ENCODE data around the gene KRTAP9-1. TPM values are rescaled to one million over a fixed set of nuclear protein-coding genes. Genes with fewer than 3 reads are reported as not detected.

The KRTAP9-1 gene
- total RNA-seq, 1 experiment from 2014 or later: not detected

DNA sequence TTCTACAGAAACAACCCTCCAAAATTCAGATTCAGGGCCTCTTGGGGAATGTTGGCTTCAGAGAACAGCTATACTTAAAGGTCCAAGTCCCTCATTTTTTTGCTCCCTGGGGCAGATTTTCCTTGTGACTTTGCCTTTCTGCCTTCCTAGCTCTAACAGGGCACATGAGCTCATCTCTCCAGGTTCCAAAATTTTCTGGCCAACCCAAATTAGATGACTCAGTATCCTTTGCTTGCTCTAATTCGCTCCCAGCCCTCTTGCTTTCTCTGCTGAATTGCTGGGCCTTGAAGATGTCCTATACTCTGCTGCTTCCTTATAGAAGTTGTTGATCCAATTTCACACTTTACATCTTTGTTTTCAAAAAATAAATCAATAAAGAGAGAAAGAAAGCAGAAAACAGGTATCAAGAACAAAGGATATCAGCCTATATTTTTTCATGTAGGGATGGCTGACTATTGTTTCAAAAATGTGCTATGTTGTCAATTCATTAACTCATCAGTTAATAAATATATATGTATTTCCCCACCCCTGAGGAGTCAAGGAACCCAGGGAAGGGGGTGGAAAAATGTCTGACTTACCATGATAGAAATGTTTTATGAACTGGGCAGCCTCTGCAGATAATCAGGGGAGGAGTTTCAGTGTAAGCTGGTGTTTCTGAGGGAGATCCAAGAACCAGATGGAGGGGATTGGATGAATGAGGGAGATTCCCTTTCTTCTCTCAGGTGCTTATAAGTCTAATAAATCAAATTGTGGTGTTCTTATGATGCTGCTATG lies 10.7 kb upstream of the KRTAP9-1 start (continued):
- TF ChIP-seq, protein P1, sequence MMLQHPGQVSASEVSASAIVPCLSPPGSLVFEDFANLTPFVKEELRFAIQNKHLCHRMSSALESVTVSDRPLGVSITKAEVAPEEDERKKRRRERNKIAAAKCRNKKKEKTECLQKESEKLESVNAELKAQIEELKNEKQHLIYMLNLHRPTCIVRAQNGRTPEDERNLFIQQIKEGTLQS (CRISPR knock-in tag; conservative IDR thresholded peaks at IDR 0.05): no peak

DNA sequence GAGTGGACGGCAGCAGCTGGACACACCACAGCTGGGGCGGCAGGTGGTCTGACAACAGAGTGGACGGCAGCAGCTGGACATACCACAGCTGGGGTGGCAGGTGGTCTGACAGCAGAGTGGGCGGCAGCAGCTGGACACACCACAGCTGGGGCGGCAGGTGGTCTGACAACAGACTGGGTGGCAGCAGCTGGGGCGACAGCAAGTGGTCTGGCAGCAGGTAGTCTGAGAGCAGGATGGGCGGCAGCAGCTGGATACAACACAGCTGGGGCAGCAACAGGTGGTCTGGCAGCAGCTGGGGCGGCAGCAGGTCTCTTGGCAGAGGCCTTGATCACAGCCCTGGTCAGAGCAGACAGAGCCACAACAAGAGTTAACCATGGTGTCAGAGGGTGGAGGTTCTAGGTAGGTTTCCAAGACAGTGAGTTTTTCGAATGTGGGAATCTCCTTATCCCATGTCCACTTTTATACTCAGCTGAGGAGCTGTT lies 5.2 kb upstream of the KRTAP9-1 start, which contains the start of gene KRTAP4-1:
TSS of gene KRTAP4-1 (minus strand) at position 432 of the 482 bp plus-strand sequence. CDS start at position 375, 57 bp downstream.
- H3K4me1 Mint-ChIP-seq: no peaks in the 10 kb centered on the region
- H3K9me3 Mint-ChIP-seq: peaks cover 4% of the 10 kb centered on the region; the same call in 1 of the 2 replicates
- no peak for DNase-seq (ENCODE audit: low spot score)
- no peak within 1 kb of the TSS for H3K4me3 Mint-ChIP-seq
- H3K36me3 Mint-ChIP-seq: no peaks in the 10 kb centered on the region
- H3K27me3 Mint-ChIP-seq (ENCODE audit: low read depth): no peaks in the 10 kb centered on the region
- no peak within 1 kb of the TSS for H3K27ac Mint-ChIP-seq
- ATAC-seq: no peak
- CTCF ChIA-PET: no interaction called here
- TF ChIP-seq ZNF423 (CRISPR knock-in tag; IDR thresholded peaks at IDR 0.05) (peak; percentile 86), NFYB (CRISPR knock-in tag; conservative IDR thresholded peaks at IDR 0.05; ENCODE audit: low read depth) (no peak)
- TF ChIP-seq, protein P2, sequence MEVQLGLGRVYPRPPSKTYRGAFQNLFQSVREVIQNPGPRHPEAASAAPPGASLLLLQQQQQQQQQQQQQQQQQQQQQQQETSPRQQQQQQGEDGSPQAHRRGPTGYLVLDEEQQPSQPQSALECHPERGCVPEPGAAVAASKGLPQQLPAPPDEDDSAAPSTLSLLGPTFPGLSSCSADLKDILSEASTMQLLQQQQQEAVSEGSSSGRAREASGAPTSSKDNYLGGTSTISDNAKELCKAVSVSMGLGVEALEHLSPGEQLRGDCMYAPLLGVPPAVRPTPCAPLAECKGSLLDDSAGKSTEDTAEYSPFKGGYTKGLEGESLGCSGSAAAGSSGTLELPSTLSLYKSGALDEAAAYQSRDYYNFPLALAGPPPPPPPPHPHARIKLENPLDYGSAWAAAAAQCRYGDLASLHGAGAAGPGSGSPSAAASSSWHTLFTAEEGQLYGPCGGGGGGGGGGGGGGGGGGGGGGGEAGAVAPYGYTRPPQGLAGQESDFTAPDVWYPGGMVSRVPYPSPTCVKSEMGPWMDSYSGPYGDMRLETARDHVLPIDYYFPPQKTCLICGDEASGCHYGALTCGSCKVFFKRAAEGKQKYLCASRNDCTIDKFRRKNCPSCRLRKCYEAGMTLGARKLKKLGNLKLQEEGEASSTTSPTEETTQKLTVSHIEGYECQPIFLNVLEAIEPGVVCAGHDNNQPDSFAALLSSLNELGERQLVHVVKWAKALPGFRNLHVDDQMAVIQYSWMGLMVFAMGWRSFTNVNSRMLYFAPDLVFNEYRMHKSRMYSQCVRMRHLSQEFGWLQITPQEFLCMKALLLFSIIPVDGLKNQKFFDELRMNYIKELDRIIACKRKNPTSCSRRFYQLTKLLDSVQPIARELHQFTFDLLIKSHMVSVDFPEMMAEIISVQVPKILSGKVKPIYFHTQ (CRISPR knock-in tag; IDR thresholded peaks at IDR 0.05): no peak
- POLR2A ChIA-PET: no interaction called here

DNA sequence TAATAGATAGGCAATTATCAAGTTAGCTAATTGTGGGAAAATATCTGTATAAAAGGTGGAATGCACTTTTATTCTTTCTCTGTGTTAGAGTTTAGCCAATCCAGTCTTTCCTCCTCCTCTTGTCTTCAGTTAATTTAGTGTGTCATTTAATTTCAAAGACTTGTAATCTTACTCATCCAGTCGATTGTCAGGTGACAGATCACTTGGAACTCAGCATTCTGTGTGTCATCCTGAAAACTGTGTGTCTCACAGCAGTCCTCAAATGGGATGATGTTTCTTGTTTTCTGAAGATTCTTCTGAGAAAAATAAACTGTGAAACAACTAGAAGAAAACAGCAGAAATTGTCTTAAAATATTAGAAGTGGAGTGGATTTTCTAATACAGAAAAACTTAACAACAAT lies 4.7 kb upstream of the KRTAP9-1 start:
- H3K4me1 Mint-ChIP-seq: no peaks in the 10 kb centered on the region
- ChIA-PET CTCF (no interaction called here), POLR2A (no interaction called here)
- no peak overlapping the region for H3K4me3 Mint-ChIP-seq
- H3K9me3 Mint-ChIP-seq: peaks cover 4% of the 10 kb centered on the region; the same call in 1 of the 2 replicates
- DNase-seq (ENCODE audit: low spot score): no peak
- H3K36me3 Mint-ChIP-seq: no peaks in the 10 kb centered on the region
- no peak overlapping the region for H3K27ac Mint-ChIP-seq
- no peak for ATAC-seq
- no peak for TF ChIP-seq ZBTB43 (CRISPR knock-in tag; IDR thresholded peaks at IDR 0.05)
- no peaks in the 10 kb centered on the region for H3K27me3 Mint-ChIP-seq (ENCODE audit: low read depth)

DNA sequence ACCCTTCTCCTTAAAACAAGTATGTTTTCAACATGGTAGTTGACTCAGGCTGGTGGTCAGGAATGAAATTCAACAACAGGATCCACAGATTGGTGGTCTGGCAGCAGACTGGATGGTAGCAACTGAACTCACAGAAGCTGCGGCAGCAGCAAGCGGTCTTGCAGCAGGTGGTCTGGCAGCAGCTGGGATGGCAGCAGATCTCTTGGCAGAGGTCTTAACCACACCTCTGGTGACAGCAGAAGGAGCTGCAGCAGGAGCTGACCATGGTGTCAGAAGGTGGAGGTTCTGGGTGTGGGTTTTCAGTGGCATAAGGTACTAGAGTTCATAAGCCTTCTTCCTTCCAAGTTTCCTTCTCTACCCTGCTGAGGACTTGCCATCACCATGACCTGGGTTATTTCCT lies 2.8 kb upstream of the KRTAP9-1 start:
- H3K27ac Mint-ChIP-seq: no peak overlapping the region

DNA sequence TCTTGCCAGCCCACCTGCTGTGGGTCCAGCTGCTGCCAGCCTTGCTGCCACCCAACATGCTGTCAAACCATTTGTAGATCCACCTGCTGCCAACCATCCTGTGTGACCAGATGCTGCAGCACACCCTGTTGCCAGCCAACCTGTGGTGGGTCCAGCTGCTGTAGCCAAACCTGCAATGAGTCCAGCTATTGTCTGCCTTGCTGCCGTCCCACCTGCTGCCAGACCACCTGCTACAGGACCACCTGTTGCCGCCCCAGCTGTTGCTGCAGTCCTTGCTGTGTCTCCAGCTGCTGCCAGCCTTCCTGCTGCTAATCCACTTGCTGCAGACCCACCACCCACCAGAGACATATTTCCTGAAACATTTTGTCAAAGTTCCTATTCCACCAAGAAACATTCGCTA lies 641 bp downstream of the KRTAP9-1 start:
- 0 out of 2 replicates have a peak, but pooled peaks cover 3% of the 10 kb centered on the region for H3K36me3 Mint-ChIP-seq
- POLR2A ChIA-PET: no interaction called here

More for the DNA sequence above, 2.8 kb upstream of the KRTAP9-1 start:
- H3K36me3 Mint-ChIP-seq: no peaks in the 10 kb centered on the region
- ChIA-PET CTCF (no interaction called here), POLR2A (no interaction called here)
- H3K27me3 Mint-ChIP-seq (ENCODE audit: low read depth): no peaks in the 10 kb centered on the region
- TF ChIP-seq FOXP1 (CRISPR knock-in tag; IDR thresholded peaks at IDR 0.05; ENCODE audit: borderline replicate concordance): no peak
- H3K9me3 Mint-ChIP-seq: peaks cover 4% of the 10 kb centered on the region; the same call in 1 of the 2 replicates
- no peak overlapping the region for H3K4me3 Mint-ChIP-seq
- ATAC-seq: no peak
- no peaks in the 10 kb centered on the region for H3K4me1 Mint-ChIP-seq
- DNase-seq (ENCODE audit: low spot score): no peak

GRCh38 chr17:41196068-41196467 lies 6.4 kb downstream of the KRTAP9-1 start:
- DNase-seq (ENCODE audit: low spot score) (no peak), ATAC-seq (no peak)
- Mint-ChIP-seq H3K36me3 (peaks cover 7% of the 10 kb centered on the region), H3K27ac (no peak overlapping the region), H3K9me3 (peaks cover 28% of the 10 kb centered on the region), H3K27me3 (ENCODE audit: low read depth) (no peaks in the 10 kb centered on the region; the same call in 1 of the 2 replicates), H3K4me3 (no peak overlapping the region), H3K4me1 (no peaks in the 10 kb centered on the region)
- TF ChIP-seq ZNF416 (CRISPR knock-in tag; IDR thresholded peaks at IDR 0.05) (no peak), CBFB (CRISPR knock-in tag; IDR thresholded peaks at IDR 0.05; ENCODE audit: low read depth) (no peak), ZMAT4 (CRISPR knock-in tag; IDR thresholded peaks at IDR 0.05) (no peak), ZNF671 (CRISPR knock-in tag; IDR thresholded peaks at IDR 0.05) (no peak), TCF7 (CRISPR knock-in tag; IDR thresholded peaks at IDR 0.05; ENCODE audit: low read depth) (no peak)
- TF ChIP-seq, protein P3, sequence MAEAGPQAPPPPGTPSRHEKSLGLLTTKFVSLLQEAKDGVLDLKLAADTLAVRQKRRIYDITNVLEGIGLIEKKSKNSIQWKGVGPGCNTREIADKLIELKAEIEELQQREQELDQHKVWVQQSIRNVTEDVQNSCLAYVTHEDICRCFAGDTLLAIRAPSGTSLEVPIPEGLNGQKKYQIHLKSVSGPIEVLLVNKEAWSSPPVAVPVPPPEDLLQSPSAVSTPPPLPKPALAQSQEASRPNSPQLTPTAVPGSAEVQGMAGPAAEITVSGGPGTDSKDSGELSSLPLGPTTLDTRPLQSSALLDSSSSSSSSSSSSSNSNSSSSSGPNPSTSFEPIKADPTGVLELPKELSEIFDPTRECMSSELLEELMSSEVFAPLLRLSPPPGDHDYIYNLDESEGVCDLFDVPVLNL (CRISPR knock-in tag; IDR thresholded peaks at IDR 0.05; ENCODE audit: borderline replicate concordance, low read depth): no peak
- POLR2A ChIA-PET: interaction anchor here (0.7 kb wide), 1 partner anchor 383 kb away, joined by 5 read pairs; no protein-coding TSS in a partner anchor
- CTCF ChIA-PET: no interaction called here

More for the DNA sequence above, 641 bp downstream of the KRTAP9-1 start:
- TF ChIP-seq ZNF423 (CRISPR knock-in tag; IDR thresholded peaks at IDR 0.05) (peak; percentile 53; the same call in 1 of the 2 replicates), FOXK1 (CRISPR knock-in tag; IDR thresholded peaks at IDR 0.05) (no peak)
- H3K4me1 Mint-ChIP-seq: no peaks in the 10 kb centered on the region
- DNase-seq (ENCODE audit: low spot score) (no peak), ATAC-seq (no peak)
- CTCF ChIA-PET: no interaction called here
- peaks cover 18% of the 10 kb centered on the region for H3K9me3 Mint-ChIP-seq
- no peaks in the 10 kb centered on the region for H3K27me3 Mint-ChIP-seq (ENCODE audit: low read depth)
- H3K4me3 Mint-ChIP-seq: no peak overlapping the region
- no peak overlapping the region for H3K27ac Mint-ChIP-seq

Data from WTC11 (cell line).